Astrocyte (in vitro differentiated cells and primary cell): ENCODE results near the gene PKD1.

Experiments
- CTCF ChIP-seq: IDR thresholded peaks from 2 replicates; pipeline ENCODE4 v1.5.1; 2011; ENCODE audit warnings: low read depth, mild to moderate bottlenecking, inconsistent platforms, low read length, moderate library complexity; ENCODE audit not compliant: insufficient read depth
- EZH2 ChIP-seq: IDR thresholded peaks from 2 replicates; pipeline ENCODE4 v1.6.1; 2012; ENCODE audit warnings: mild to moderate bottlenecking, low read length, inconsistent platforms; ENCODE audit not compliant: insufficient read depth

DNA sequence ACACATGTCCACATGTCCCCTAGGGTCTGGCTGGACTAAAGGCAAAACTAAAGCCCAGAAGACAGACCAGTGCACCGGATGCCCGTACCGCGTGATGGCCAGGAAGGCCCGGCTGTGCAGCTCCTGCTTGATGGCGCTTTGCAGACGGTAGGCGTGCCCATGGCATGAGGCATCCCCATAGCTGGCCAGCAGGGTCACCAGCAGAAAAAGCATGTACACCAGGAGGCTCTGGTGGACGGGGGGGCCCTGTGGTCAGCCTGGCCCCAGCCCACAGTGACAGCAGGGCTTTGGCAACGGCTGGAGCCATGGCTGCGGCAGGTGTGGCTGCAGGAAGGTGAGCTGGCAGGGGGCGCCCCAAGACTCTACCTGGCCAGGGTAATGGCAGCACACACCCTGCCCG lies 42.8 kb downstream of the PKD1 start:
- no peak for TF ChIP-seq CTCF
- no peak for TF ChIP-seq EZH2
